ENCODE results near the gene PRDX3.

PRDX3 gene

DNA sequence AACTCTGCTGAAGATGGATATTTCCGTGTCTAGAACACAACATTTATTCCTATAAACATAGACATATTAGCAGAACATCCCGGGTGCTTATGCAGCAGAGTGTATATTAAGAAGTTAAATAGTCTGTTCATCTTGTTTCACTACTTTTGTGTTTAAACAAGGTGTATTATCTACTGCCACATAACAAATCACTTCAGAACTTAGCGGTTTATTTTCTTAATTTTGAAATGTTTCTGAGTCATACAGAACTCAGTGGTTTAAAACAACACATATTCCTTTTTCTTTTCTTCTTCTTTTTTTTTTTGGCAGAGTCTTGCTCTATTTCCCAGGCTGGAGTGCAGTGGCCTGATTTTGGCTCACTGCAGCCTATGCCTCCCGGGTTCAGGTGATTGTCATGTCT is 48.9 kb downstream of the PRDX3 start:
- DNase-seq = no peak

DNA sequence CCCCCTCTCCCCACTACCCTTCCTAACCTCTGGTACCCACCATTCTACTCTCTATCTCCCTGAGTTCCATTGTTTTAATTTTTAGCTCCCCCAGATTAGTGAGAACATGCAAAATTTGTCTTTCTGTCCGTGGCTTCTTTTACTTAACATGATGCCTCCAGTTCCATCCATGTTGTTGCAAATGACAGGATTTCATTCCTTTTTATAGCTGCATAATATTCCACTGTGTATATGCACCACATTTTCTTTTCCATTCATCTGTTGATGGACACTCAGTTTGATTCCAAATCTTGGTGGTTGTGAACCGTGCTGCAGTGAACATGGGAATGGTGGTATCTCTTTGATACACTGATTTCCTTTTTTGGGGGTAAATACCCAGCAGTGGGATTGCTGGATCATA is 52.7 kb downstream of the PRDX3 start:
- DNase-seq = no peak

DNA sequence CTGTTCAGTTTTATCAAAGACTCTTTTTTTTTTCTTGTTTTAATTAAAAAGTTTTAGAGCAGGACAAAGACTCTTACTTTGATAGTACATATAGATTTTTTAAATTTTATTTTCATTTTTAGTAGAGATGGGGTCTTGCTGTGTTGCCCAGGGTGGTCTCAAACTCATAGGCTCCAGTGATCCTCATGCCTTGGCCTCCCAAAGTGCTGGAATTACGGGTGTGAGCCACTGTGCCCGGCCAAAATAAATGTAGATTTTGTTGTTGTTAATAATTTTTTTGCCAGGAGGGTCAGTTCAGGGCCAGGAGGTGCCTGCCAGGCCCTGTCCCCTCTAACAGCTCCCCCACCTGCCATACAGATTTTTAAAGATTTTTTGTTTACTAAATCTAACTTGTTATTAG is 57.7 kb downstream of the PRDX3 start:
- DNase-seq = no peak

DNA sequence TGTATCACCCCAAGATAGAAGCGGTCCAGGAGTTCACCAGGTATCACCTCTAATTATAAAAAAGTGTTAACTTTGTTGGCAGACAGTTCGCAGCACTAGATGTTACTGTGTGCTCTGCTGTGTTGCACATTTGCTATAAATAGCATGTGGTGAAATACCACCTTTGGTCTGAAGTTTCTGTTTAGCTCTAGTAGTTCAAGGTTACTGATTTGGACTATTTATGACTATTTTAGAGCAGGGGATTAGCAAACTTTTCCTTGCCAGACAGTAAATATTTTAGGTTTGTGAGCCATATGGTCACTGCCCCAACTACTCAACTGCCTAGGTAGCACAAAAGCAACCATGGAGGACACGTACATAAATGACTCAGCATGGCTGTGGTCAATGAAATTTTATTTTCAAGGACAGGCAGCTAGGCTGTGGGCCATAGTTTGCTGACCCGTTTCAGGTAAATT is 58.2 kb downstream of the PRDX3 start:
- no peak for DNase-seq

DNA sequence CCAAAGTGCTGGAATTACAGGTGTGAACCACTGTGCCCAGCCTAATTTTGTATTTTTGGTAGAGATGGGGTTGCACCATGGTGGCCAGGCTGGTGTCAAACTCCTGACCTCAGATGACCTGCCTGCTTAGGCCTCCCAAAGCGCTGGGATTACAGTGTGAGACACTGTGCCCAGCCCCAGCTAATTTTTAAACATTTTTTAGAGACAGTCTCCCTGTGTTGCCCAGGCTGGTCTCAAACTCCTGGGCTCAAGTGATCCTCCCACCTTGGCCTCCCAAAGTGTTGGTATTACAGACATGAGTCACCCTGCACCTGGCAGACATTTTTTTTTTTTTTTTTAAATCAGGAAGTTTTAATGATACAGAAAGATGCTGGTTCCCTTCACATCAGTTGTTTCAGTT is 59.2 kb downstream of the PRDX3 start:
- DNase-seq = no peak

DNA sequence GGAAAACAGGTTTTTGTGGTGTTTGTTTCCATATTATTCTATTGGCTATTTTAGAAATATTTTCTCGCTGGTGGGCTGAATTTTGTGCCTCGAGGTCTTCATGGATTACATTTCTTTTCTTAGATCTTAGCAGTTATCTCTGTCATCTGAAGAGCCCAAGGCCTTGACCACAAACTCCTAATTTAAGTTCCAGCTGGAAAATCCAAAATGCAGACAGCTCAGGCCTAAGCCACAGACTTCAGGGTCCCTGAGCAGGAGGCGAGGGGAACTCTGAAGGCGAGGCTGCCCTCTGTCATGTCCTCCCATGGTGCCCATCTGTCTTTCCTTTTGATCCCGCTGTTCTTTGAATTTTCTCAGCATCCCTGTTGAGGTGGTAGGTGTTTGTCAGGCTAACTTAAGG is 60.4 kb downstream of the PRDX3 start:
- DNase-seq = no peak

Measured in fibroblast of skin of abdomen (primary cell).